NB4 (cell line): ENCODE measurements around the gene RPAP3.

Experiments used
- DNase-seq: peaks from one replicate; pipeline ENCODE4 v3.0.0; 2010; ENCODE audit warnings: low read depth
- H3K4me3 ChIP-seq: one replicate; pipeline ENCODE4 v1.5.1; 2011; ENCODE audit warnings: mild to moderate bottlenecking, low read depth, low read length, moderate library complexity
- CTCF ChIP-seq: IDR thresholded peaks from one replicate; pipeline ENCODE4 v1.5.1; 2012; ENCODE audit warnings: low read depth, low read length
- MYC ChIP-seq: IDR thresholded peaks from 2 replicates; pipeline ENCODE4 v1.6.1; 2011; ENCODE audit warnings: low read depth, low read length
- POLR2A ChIP-seq: IDR thresholded peaks from 2 replicates; pipeline ENCODE4 v1.6.1; 2011; ENCODE audit warnings: mild to moderate bottlenecking; ENCODE audit not compliant: insufficient read length; ENCODE audit errors: extremely low read depth
- TF ChIP-seq, protein P1 (sequence below): IDR thresholded peaks from 2 replicates; pipeline ENCODE4 v1.6.1; 2011; ENCODE audit warnings: low read depth, low read length

The RPAP3 gene

DNA sequence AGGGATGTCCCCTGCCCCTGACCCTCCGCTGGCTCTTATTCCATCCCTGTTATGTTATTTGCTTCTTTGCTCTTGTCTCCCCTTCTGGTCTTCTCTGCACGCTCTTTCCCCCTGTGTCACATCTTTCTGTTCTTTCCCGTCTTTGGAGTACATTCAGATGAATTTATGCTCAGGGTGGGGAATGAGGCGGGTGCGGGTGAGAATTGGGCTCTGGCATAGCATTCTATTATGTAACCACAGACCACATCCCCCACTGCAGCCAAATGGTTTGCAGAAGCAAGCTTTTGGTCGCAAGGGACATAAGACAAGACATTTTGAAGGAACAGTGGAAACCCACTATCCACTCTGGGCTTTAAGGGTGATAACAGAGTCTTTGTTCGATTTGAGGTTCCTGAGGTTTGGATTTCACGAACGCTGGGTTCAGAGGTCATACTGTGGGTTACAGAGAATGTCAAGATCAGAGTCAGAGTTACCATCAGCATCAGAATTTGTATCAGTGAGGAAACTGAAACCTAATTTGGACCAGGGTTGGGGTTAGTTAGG is 15.7 kb upstream of the RPAP3 start:
- DNase-seq, result peak; percentile 83
- TF ChIP-seq POLR2A, result no peak
- TF ChIP-seq, protein P1, sequence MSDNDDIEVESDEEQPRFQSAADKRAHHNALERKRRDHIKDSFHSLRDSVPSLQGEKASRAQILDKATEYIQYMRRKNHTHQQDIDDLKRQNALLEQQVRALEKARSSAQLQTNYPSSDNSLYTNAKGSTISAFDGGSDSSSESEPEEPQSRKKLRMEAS, result 0 out of 2 replicates have a peak, but pooled peaks have one; percentile 19
- no peak overlapping the region for H3K4me3 ChIP-seq

GRCh38 chr12:47718531-47718930 is 12.7 kb upstream of the RPAP3 start:
- no peak for DNase-seq
- H3K4me3 ChIP-seq, result no peak overlapping the region
- TF ChIP-seq, protein P1, result no peak
- no peak for TF ChIP-seq POLR2A
- no peak for TF ChIP-seq MYC
- TF ChIP-seq CTCF, result no peak

- TF ChIP-seq POLR2A (no peak), MYC (no peak; the same call in 1 of the 2 replicates), CTCF (peak; percentile 90)
- TF ChIP-seq, protein P1, result 0 out of 2 replicates have a peak, but pooled peaks have one; percentile 37
- peak; percentile 86 for DNase-seq
- H3K4me3 ChIP-seq, result no peak overlapping the region
These were observed 11.8 kb upstream of the RPAP3 start for GRCh38 chr12:47717443-47718193.

DNA sequence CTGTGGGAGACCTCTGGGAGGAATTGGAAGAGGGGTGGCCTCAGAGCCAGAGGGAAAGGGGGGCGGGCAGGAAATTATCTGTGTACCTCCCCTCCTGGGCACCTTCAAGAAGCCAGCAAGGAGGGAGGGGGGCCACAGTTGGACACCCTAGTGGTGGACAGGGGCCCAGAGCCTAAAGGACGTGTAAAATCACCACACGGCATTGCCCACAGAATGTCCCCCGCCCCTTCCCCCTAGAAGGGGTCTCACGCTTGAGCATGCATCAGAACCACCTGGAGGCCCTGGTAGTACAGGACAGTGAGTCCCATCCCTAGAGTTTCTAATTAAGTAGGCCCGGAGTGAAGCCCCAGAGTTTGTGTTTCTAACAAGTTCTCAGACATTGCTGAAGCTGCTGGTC is 11.2 kb upstream of the RPAP3 start:
- DNase-seq, result no peak
- TF ChIP-seq CTCF, result no peak
- TF ChIP-seq POLR2A, result no peak
- no peak for TF ChIP-seq MYC
- TF ChIP-seq, protein P1, result no peak
- H3K4me3 ChIP-seq, result no peak overlapping the region

DNA sequence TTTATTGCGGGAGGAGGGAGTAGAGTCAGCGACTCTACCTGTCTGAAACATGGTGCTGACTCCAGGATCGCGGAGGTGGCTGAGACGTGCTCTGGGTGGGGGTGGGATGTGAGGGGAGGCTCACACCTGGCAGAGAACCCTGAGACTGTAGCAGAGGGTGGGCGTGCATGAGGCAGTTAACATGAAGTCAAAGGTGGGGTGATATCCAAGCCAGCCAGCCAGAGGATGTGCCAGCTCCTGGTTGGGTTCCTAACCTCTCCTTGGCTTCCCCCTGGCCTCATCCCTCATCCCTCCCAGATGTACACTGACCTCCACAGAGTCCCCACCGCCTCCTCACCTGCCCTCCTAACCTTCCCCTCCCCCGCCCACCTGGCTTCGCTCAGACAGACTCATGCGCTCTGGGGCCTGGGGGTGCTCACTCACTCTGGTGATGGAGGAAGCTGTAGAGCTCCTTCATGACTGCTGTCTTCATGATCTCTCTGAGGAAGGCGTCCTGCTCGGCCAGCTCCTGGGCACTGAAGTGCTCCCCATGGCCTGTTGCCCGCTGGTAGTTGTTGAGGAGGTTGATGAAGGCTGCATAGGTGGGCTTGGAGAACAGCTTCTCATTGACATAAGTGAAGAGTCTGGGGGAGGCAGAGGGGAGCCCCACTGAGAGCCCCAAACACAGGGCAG is 10.2 kb upstream of the RPAP3 start:
- no peak for TF ChIP-seq MYC
- TF ChIP-seq, protein P1, result no peak
- no peak for TF ChIP-seq CTCF
- TF ChIP-seq POLR2A, result no peak
- H3K4me3 ChIP-seq, result no peak overlapping the region
- no peak for DNase-seq

DNA sequence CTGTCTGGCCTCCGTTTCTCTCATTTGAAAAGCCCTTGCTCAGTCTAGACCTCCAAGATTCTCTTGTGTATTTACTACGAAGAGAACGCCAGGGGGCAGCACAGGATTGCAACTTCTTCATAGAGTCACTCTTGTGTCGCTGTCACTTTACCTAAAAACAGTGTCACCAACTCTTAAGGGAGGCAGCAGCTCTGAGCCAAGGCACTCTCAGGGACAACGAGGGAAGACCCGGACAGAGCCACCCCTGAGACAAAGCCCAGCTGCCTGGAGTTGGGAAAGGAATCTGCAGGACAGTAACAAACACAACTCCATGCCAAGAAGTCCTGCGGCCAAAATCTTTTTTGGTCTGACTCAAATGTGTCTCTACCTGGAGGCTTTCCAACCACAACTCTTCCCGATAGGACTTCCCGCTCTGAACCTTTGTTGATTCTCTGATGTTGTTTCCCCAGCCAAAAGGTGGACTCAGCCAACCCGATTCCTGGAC is 9.6 kb upstream of the RPAP3 start:
- peak; percentile 89 for DNase-seq
- no peak overlapping the region for H3K4me3 ChIP-seq
- TF ChIP-seq MYC (0 out of 2 replicates have a peak, but pooled peaks have one; percentile 15), CTCF (peak; percentile 65), POLR2A (no peak)
- TF ChIP-seq, protein P1, result 0 out of 2 replicates have a peak, but pooled peaks have one; percentile 33
